GM21786 (cell line): ENCODE data around the gene MUSK.
"Not testable (repeated sequence)": the region's sequence is repeated elsewhere in the genome, so short reads cannot be mapped to it uniquely, and the experiment has no call there.

ENCODE experiments used
- ATAC-seq: cut with Tn5 transposase; IDR thresholded peaks from one replicate; pipeline ENCODE4 v1.9.1; 2021; ENCODE audit not compliant: unreplicated experiment

Gene MUSK

DNA sequence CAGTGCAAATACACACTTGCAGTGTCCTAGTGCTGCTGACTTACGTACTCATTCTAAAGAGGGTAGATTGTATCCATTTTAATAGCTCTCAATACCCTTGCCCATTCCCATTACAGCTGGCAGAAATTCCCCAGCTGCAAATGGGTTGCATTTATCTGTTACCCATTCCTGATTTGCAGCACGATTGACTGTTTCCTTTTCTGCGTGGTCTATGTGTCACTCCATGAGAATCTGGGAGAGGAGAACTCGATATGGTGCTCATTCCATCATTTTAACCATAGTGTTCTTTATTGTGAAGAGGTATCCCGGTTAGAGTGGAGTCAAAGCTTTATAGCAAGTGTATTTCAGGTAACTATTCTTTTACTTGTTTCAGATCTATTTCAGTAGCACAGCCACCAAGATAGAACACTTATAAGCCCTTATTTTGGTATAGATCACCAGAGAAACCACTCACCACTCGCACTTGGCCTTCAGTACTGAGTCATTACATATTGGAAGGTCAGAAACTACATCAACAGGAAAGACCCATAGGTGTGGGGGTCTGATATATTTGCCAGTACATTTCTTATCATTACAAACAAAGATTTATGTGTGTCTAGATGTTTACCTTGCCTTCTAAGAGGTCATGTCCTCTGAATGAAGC lies 139.5 kb downstream of the MUSK start:
- peak; percentile 62 for ATAC-seq

DNA sequence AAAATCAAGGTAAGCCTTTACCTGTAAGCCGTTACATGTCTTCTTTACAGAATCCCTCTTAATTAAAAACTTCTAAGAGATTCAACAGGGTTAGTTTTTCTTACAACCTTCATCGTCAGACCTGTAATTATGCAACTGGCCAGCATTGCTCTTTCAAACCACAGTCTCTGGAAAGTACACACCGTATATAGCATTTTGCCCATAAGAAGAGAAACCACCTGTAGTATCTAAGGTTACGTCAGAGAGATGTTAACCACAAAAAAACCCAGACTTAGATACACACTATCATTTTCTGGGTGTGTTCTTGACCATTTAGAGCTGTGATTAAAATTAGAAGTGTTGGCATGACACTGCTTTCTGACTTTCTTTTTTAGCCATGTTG lies 140.0 kb downstream of the MUSK start:
- ATAC-seq: peak; percentile 93

DNA sequence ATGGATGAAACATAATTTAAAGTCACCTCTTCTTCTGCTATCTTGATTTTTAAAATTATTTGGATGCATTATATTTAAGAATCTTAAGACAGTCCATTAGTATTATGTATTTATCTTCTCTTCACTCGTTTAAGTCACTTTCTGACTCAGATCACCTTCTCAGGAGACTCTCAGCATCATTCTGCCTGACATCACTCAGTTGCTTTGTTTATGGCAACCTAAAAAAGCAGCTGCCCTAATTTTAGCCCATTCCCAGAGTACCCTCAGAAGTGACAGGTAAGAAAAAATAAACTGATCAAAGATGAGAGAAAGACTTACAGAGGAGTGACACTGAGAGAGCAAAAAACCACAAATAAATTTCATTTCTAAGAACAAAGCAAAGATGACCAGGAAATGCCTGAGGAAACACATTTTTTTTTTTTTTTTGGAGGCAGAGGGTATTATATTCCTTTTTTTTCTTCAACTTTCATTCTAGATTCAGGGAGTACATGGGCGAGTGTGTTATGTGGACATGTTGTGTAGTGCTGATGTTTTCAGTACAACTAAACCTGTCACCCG lies 140.5 kb downstream of the MUSK start:
- peak; percentile 45 for ATAC-seq

DNA sequence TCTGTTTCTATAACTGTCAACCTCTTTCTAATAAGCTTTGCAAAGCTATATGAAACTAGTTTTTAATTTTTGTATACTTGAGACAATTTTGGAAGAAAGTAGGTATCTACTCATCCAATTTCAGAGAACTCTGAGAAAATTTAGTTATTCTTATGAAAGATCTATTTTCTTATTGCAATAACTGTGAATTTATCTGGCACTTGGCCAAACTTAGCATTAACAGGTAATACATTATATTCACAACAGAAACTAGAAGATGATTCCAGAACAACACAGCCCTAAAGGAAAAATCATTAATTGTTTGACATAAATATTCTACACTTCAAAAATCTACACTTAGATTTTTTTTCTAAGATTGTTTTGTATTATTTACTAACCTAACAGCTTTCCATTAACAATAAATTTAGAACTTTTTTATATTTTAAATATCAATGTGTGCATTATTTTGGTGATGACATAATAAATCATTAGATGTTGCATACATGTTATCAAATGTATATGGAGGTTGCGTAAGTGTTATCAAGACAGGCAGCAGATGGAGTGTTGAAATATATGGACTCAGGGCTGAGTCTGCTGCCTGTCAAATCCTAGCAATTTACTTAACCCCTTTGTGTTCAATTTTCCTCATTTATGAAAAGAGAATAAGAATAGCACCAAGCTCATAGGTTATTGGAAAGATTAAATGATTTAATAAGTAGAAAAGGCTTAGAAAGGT lies 141.8 kb downstream of the MUSK start:
- no peak for ATAC-seq

DNA sequence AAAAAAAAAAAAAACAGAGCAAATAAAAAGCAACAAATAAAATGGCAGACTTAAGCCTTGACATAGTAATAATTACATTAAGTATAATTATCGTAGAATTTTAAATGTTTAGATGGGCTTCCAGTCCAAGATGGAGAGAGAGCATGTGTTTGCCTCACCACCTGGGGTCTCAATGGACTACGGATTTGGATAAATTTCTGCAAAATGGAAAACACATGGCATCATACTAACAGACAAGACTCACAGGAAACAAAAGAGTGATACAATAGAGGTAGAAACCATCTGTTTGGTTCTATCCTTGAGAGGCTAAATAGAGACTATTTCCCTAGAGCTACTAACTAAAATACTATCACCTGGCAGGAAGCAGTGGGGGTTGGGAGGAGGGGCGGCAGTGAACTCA lies 144.3 kb downstream of the MUSK start:
- ATAC-seq: no peak

DNA sequence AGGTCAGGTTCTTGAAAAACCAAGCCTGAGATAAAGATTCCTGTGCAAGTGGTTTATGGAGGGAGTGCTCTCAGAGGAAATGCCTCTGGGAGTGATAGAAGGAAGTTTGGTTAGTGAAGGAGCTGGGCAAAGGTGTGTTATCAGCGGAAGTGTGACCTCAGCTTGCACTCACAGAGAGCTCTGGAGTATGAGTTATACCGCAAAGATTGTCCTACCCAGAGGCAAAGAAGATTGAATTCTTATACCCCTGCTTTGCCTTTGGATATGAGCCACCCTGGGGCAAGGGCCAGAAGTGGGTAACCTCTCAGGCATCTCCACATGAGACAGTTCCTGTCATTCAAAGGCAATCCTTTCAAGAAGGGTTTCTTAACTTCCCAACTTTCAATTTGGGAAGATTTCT lies 145.6 kb downstream of the MUSK start:
- ATAC-seq: no peak

DNA sequence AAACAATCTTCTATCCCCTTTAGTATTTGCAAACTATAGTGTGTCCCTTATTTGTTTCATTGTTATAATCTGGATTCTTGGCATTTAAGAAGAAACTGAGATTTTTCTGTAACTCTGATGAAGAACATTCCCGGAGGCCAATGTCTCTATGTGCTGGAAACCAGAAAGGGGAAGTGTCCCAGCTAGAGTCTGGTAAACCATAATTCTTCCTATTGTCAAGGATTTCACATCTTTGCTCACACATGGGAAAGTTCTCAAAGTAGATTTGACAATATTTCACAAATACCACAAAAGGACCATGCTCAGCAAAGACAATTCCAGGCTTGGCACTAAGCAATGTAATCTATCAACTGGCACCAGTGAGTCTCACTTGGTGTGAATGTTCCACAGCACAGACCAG lies 146.8 kb downstream of the MUSK start:
- no peak for ATAC-seq

DNA sequence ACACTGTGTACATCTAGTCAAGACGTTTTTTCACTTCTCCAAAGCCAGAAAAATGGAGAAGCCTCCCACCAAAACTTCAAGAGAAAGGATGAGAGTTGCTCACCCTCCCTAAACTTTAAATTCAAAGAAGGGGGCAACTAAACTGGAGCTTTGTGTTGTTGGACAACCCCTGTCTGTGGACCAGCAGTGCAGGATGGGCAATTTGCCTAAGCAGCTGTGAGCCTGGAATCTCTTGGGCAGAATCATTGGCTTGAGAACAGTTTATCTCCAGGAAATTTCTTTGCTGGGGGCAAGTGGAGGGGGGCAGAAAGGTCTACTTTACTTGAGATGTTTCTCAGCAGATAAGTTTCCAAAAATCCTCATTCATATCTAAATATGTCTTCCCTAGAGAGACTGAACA lies 151.8 kb downstream of the MUSK start:
- ATAC-seq: no peak

DNA sequence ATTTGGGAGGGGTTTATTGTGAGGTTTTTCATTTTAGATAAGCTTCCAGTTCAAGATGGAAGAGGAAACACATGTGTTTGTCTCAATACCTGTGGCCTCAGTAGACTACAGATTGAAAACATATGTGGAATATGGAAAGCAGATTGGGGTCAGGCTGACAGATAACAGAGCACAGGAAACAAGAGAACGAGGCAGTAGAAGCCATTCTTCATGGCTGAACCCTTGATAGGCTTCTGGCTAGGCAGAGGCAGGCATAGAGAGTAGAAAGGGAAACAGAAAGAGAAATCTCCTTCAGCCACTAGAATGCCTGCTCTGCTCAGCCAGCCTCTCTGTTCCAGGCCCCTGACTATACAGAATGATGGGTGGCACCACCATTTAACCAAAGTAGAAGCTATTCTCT lies 152.5 kb downstream of the MUSK start:
- ATAC-seq: peak; percentile 97

DNA sequence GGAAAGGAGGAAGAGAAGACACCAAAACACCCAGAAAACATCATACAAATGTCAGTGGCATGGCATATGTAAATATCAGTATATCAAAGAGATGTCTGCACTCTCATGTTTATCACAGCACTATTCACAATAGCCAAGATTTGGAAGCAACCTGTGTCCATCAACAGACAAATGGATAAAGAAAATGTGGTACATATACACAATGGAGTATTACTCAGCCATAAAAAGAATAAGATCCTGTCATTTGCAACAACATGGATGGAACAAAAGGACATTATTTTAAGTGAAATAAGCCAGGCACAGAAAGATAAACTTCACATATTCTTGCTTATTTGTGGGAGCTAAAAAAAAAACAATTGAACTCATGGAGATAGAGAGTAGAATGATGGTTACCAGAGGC lies 156.5 kb downstream of the MUSK start:
- not testable (repeated sequence) for ATAC-seq

DNA sequence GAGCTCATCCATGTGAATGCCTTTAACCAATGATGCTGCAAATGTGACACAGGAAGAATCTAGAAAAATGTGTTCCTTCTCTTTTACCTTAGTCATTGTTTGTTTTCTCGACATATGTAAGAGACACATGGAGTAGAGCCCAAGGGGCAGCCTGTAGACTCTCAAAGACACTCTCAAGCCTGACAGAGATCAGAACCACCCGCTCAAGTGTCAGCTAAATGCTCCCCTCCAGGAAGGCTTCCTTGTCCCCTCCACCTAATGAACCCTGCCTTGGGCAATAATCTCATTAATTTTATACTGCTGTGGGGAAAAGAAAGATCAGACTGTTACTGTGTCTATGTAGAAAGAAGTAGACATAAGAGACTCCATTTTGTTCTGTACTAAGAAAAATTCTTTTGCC lies 157.4 kb downstream of the MUSK start:
- ATAC-seq: no peak

DNA sequence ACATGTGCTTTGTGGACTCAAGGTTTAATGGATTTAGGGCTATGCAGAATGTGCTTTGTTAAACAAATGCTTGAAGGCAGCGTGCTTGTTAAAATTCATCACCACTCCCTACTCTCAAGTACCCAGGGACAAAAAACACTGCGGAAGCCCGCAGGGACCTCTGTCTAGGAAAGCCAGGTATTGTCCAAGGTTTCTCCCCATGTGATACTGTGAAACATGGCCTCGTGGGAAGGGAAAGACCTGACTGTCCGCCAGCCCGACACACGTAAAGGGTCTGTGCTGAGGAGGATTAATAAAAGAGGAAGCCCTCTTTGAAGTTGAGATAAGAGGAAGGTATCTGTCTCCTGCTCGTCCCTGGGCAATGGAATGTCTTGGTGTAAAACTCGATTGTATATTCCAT lies 157.8 kb downstream of the MUSK start:
- not testable (repeated sequence) for ATAC-seq

DNA sequence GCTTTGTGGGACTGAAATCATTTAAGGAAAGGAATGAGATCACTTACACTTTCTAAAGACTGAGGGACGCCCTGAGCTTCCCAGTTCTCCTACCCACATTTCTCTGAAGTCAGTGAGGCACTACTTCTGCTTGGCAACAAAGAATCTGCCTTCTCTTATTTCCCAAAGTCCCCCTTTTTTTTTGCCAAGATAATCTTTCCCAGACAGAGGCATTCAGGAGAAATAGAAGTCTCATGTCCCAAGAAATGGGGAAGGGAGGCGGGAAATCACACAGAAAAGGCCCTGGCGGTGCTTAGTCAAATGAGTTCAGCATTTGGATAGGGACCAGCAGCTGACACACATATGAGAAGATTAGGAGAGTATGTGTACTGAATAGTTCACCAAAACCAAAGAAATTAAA lies 159.7 kb downstream of the MUSK start:
- ATAC-seq: no peak

DNA sequence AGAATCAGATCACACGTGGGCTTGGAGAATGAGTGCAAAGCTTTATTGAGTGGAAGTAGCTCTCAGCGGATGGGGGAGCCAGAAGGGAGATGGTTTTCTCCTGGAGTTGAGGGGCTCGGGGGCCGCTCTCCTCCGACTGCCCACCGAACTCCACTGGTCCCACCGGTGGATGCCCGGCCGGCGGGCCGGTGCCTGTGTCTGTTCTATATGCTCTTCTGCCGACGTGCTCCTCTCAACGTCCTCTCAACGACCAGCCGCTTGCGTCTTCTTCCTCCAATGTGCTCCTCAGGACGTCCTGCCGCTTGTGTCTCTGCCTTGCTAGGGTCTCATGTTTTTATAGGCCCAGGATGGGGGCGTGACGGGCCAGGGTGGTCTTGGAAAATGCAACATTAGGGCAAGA lies 161.9 kb downstream of the MUSK start:
- ATAC-seq: no peak

DNA sequence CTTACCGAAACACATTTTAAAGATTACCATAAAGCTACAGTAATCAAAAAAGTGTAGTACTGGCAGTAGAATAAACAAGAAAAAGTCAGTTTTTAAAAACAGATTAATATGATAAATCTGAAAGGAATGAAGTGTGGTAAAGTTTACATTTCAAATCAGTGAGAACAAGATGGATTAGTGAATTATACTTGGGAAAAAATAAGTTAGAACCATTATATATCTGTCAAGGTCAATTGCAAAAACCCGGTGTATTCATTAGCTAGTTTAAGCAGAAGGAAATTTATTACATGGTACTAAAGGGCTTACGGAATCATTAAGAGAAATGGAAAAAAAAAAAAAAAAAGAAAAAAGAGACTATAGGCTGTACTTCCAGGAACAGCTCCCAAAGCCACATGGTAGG lies 164.3 kb downstream of the MUSK start:
- no peak for ATAC-seq

DNA sequence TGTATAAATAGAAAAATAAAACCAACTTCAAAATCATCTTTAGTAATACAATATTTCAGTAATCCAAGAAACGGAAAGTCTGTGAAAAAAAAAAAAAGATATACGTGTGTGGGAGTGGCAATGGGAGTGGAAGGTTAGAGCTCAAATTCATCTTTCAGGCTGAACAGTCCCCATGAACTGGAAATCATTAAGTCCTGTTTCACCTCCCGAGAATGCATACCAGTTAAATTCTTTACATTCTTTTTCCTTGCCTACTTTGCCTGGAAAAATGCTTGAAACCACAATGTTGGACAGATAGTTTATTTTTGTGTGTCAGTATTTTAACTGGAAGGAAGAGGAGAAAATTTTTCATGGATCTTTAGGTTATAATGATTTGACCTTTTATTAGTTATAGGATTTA lies 166.8 kb downstream of the MUSK start:
- ATAC-seq: no peak

DNA sequence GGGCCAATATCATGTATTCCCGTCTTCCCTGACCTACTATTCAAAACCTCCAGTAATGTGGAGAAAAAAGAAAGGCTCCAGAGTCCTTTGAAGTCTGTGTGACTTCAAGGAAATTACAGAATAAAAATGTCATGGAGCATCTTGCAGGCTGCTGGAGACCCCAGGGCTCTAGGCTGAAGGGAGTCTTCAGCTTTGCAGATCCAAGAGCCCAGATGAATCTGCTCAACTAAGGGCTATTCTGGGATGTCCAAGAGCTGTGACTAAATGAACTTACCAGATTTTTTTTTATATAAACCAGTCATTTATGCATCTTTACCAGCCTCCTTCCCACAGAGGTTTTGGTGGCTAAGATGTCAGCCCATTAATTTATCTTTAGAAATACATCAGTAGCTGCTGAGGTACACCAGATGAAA lies 167.3 kb downstream of the MUSK start:
- no peak for ATAC-seq

DNA sequence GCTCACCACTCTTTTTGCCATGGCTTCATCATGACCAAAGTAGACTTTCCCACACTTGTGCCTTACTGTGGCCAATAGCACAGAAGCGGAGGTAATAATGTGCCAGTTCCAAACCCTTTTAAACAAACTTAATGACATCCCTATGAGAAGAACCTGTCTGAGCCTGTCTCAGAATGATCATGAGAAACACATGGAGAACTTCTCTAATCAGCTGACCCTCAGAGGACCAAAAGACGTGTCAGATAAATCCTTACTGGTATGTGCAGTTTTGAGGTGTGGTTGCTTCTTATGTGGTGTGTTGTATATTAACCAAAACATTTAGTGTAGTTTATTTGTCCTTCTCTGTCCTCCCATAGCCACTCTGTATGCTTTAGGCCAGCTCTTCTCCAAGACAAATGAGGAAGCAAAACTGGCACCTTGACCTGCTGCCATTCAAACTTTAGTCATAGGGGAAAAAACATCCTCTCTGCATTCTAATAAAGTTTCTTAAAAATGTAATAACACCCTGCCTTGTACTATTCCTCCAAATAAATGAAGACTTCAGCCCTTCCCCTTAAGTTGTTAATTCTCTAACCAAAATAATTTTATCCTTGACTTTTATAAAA lies 168.9 kb downstream of the MUSK start:
- peak; percentile 85 for ATAC-seq

DNA sequence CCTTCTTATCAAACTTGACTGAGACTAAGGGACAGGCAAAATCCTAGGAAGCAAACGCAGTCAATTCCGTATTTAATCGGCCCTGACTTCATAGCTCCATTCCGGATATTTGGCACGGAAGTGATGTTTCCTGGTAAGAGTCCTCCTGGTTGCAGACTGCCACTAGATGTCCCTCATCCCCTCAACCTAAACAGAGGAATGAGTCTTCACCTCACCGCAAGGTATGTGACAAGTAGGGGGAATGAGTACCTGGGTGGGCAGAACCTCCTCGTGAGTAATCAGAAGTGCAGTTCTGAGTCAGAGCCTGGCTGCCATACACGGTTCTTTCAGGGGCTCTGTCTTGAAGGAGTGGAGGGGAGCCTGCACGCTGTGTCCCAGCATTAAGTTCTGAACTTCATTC lies 173.6 kb downstream of the MUSK start:
- no peak for ATAC-seq

DNA sequence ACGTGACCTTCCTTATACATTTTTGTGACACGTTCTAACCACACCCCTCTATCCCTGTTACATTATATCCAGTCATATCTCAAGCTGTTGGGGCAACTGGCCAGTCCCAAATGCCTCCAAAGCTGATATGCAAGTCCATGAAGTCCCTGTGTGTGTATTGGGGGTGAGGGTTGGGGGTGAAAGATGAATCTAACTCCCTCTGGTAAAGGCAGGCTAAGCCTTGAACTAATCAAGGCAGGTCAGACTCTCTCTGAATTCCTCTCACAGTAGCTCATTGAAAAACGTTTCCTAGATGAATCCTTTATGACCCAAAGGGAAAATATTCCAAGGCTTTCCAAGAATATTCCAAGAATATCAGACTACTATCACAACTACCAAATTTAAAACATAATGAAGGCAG lies 174.4 kb downstream of the MUSK start:
- no peak for ATAC-seq

DNA sequence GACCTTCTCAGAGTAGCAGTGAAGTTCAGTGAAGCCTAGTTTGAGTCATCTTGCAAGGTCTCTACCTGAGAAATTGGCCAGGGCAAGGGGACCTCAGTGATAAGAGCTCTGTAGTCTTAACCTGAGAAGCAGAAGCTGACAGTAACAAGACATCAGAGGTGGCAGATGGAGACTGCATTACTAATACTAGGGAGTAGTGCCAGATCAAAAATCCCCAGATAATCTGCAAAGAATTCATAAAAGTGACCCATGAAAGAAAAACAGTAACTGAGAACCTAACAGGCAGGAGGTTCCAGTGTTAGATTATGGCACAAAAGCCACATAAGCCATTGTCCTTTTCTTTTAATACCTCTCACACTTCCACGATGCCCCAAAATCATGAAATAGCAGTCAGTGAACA lies 175.5 kb downstream of the MUSK start:
- ATAC-seq: no peak

DNA sequence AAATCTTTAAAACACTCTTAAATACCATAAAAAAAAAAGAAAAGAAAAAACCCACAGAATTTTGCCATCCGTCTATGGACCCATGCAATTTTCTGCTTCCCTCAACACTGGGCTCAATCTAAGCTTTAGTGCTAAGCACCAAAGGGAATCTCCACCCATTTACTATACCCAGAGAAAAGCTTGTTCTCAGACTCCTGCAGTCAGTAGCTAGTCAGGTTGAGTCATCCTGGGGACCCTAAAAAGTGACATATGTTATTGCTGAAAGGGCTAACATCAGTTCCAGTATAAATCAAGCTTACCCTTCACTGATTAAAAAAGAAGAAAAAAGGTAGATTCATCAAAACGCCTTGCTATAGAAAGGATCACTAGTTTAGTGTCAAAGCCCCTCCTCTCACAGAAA lies 177.6 kb downstream of the MUSK start:
- ATAC-seq: no peak
